ENCODE measurements around the gene GFOD2. TPM values are rescaled to one million over a fixed set of nuclear protein-coding genes. Genes with fewer than 3 reads are reported as not detected.

GFOD2 gene
- total and polyA plus RNA-seq, 2 of the 8 experiments (the other 6 are each of a cell fraction or from before 2014, with no cell fraction given): 21.4 to 33.2 TPM

DNA sequence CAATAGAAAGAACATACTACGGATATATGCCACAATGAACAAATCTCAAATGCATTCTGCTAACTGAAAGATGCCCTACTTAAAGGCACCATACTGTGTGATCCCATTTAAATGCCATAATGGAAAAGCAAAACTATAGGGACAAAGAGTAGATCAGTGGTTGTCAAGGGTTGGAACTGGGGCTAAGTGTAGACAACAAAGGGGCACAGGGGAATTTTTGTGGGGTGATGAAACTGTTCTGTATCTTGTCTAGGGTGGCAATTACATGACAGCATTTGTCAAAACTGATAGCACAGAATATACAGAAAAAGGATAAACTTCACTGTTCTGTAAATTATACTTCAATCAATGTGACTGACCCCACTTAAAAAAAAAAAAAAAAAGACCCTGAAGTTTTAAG is 17.7 kb downstream of the GFOD2 start:
- no peak overlapping the region for H3K23ac ChIP-seq (ENCODE audit: insufficient read length)
- H3K79me1 ChIP-seq (ENCODE audit: low read depth, low read length): peaks cover 7% of the 10 kb centered on the region; the same call in 1 of the 2 replicates
- no peak overlapping the region for H2BK15ac ChIP-seq (ENCODE audit: low read length)
- H3K27ac ChIP-seq (ENCODE audit: low read depth, low read length): no peak overlapping the region
- no peak overlapping the region for H3K4me3 ChIP-seq (ENCODE audit: extremely low read depth in 1 of 4, insufficient read depth in 2 of 4, low read depth in 3 of 4, low read length in 4 of 4)
- CTCF ChIA-PET (ENCODE audit: partially characterized antibody): interaction anchor here (1.2 kb wide), 2 partner anchors 16 to 29 kb away, joined by 4 to 5 read pairs; no protein-coding TSS in a partner anchor
- H3K56ac ChIP-seq (replicated peaks; ENCODE audit: insufficient read length, low read depth, low read length): no peak overlapping the region
- TF ChIP-seq TAF7 (optimal IDR thresholded peaks at IDR 0.05; ENCODE audit: borderline replicate concordance, low read depth, low read length) (no peak), ASH2L (IDR thresholded peaks at IDR 0.05; ENCODE audit: low read length) (no peak), PHF8 (conservative IDR thresholded peaks at IDR 0.05; ENCODE audit: low read depth, low read length) (no peak), SAP30 (IDR thresholded peaks at IDR 0.05; ENCODE audit: insufficient read depth, insufficient replicate concordance, low read length) (no peak), CHD1 (IDR thresholded peaks at IDR 0.05; ENCODE audit: low read depth, low read length) (no peak)
- H2BK20ac ChIP-seq (ENCODE audit: low read length): no peak overlapping the region
- H2AK5ac ChIP-seq (ENCODE audit: low read depth, low read length): no peak overlapping the region
- no peak overlapping the region for H4K8ac ChIP-seq (ENCODE audit: extremely low read depth, insufficient read depth, low read length)
- FAIRE-seq (no peak), DNase-seq (ENCODE audit: low read depth in 1 of 2, low spot score in 2 of 2) (no peak)
- H3K9ac ChIP-seq (replicated peaks in 1 of 4; ENCODE audit: extremely low read depth in 1 of 4, low read depth in 3 of 4, low read length in 3 of 4): no peak overlapping the region
- no peak overlapping the region for H3K18ac ChIP-seq (ENCODE audit: extremely low read depth, low read length)
- peaks cover 0 to 5% of the 10 kb centered on the region in 2 experiments for H4K20me1 ChIP-seq (replicated peaks in 1 of 2; ENCODE audit: control insufficient read depth in 1 of 2, insufficient read depth in 2 of 2, low read length in 2 of 2)
- no peak overlapping the region for H2AFZ ChIP-seq (ENCODE audit: low read length)
- no peak overlapping the region for H2BK120ac ChIP-seq (replicated peaks; ENCODE audit: low read depth, low read length)
- 89% methylated on average over 1 of the region's 1 CpG; no CpG with 5 or more reads in 1 of the 2 experiments for WGBS, 2 experiments (ENCODE audit: extremely low coverage in 1 of 2, insufficient coverage in 1 of 2, insufficient read length in 1 of 2, insufficient replicate concordance in 2 of 2, low coverage in 1 of 2, low lambda C conversion rate in 2 of 2, missing lambda C conversion rate in 1 of 2)
- peaks cover 0 to 3% (median 0%) of the 10 kb centered on the region in 4 experiments; a peak in 1 of 8 replicates for H3K36me3 ChIP-seq (ENCODE audit: control insufficient read depth in 2 of 4, insufficient read depth in 4 of 4, low read length in 3 of 4)
- H3K9me3 ChIP-seq (ENCODE audit: insufficient read depth in 2 of 2, low read depth in 1 of 2, low read length in 1 of 2): peaks cover 0 to 4% of the 10 kb centered on the region in 2 experiments; a peak in 1 of 4 replicates
- peaks cover 0 to 25% of the 10 kb centered on the region in 2 experiments; a peak in 2 of 4 replicates for H3K79me2 ChIP-seq (ENCODE audit: control insufficient read depth in 1 of 2, insufficient read depth in 2 of 2, low read length in 2 of 2)
- H2BK5ac ChIP-seq (ENCODE audit: low read depth, low read length): no peak overlapping the region
- no peak overlapping the region for H4K91ac ChIP-seq (replicated peaks; ENCODE audit: insufficient read length, low read length)
- H3K27me3 ChIP-seq (replicated peaks in 1 of 4; ENCODE audit: control insufficient read depth in 3 of 4, extremely low read depth in 1 of 4, insufficient read depth in 3 of 4, low read length in 3 of 4): no peaks in the 10 kb centered on the region
- peaks cover 0 to 3% (median 2%) of the 10 kb centered on the region in 4 experiments; a peak in 1 of 7 replicates for H3K4me1 ChIP-seq (replicated peaks in 1 of 4; ENCODE audit: control insufficient read depth in 3 of 4, insufficient read depth in 4 of 4, low read length in 3 of 4)
- POLR2A ChIA-PET (ENCODE audit: partially characterized antibody): no interaction called here
- H4K5ac ChIP-seq (ENCODE audit: insufficient read length, low read depth, low read length): no peak overlapping the region
- no peak overlapping the region for H3K4me2 ChIP-seq (ENCODE audit: insufficient read depth in 1 of 2, low read depth in 2 of 2, low read length in 2 of 2)
- no peak overlapping the region for H2BK12ac ChIP-seq (ENCODE audit: low read depth, low read length)
- H3K14ac ChIP-seq (ENCODE audit: insufficient read length): no peak overlapping the region
- no peak overlapping the region for H3K4ac ChIP-seq (replicated peaks; ENCODE audit: insufficient read length, low read depth, low read length)
- H3K23me2 ChIP-seq (ENCODE audit: low read depth, low read length): no peaks in the 10 kb centered on the region

Measured in H1 (cell line).